ENCODE measurements around the gene NOL9.

NOL9 gene

GRCh38 chr1:6593810-6594209 lies 39.5 kb upstream of the NOL9 start:
- Histone ChIP-seq H3K27me3 (ENCODE audit: insufficient read depth, poor library complexity, severe bottlenecking) (no peaks in the 10 kb centered on the region), H3K4me3 (replicated peaks; ENCODE audit: insufficient read depth, low read length) (no peak overlapping the region), H3K27ac (replicated peaks) (no peak overlapping the region)
- TF ChIP-seq CTCF (IDR thresholded peaks at IDR 0.05; ENCODE audit: insufficient read depth, low read length): no peak
- TF ChIP-seq REST (IDR thresholded peaks at IDR 0.05; ENCODE audit: insufficient replicate concordance, low read depth): no peak
- TF ChIP-seq POLR2AphosphoS5 (IDR thresholded peaks at IDR 0.05; ENCODE audit: low read depth): no peak
- TF ChIP-seq GABPA (IDR thresholded peaks at IDR 0.05; ENCODE audit: low read depth): no peak
- no peak for TF ChIP-seq SPI1 (IDR thresholded peaks at IDR 0.05; ENCODE audit: borderline replicate concordance, low read depth)
- DNase-seq (ENCODE audit: low read depth in 1 of 2, low spot score in 1 of 2): no peak

- H3K4me3 ChIP-seq (replicated peaks; ENCODE audit: insufficient read depth, low read length): no peak overlapping the region
- TF ChIP-seq GABPA (IDR thresholded peaks at IDR 0.05; ENCODE audit: low read depth): no peak
- no peak for TF ChIP-seq POLR2AphosphoS5 (IDR thresholded peaks at IDR 0.05; ENCODE audit: low read depth)
- TF ChIP-seq CTCF (IDR thresholded peaks at IDR 0.05; ENCODE audit: insufficient read depth, low read length): no peak
- TF ChIP-seq SPI1 (IDR thresholded peaks at IDR 0.05; ENCODE audit: borderline replicate concordance, low read depth): no peak
- no peak for TF ChIP-seq REST (IDR thresholded peaks at IDR 0.05; ENCODE audit: insufficient replicate concordance, low read depth)
- H3K27me3 ChIP-seq (ENCODE audit: insufficient read depth, poor library complexity, severe bottlenecking): no peaks in the 10 kb centered on the region
- no peak overlapping the region for H3K27ac ChIP-seq (replicated peaks)
- no peak for DNase-seq (ENCODE audit: low read depth in 1 of 2, low spot score in 1 of 2)
These were observed 38.7 kb upstream of the NOL9 start for GRCh38 chr1:6592865-6593593.

GRCh38 chr1:6592441-6592840 lies 38.1 kb upstream of the NOL9 start:
- peak in 1 of 2 experiments; percentile 56 for DNase-seq (ENCODE audit: low read depth in 1 of 2, low spot score in 1 of 2)
- no peak overlapping the region for H3K4me3 ChIP-seq (replicated peaks; ENCODE audit: insufficient read depth, low read length)
- no peaks in the 10 kb centered on the region for H3K27me3 ChIP-seq (ENCODE audit: insufficient read depth, poor library complexity, severe bottlenecking)
- H3K27ac ChIP-seq (replicated peaks): no peak overlapping the region
- no peak for TF ChIP-seq SPI1 (IDR thresholded peaks at IDR 0.05; ENCODE audit: borderline replicate concordance, low read depth)
- no peak; the same call in 1 of the 2 replicates for TF ChIP-seq POLR2AphosphoS5 (IDR thresholded peaks at IDR 0.05; ENCODE audit: low read depth)
- no peak for TF ChIP-seq CTCF (IDR thresholded peaks at IDR 0.05; ENCODE audit: insufficient read depth, low read length)
- TF ChIP-seq GABPA (IDR thresholded peaks at IDR 0.05; ENCODE audit: low read depth): no peak
- no peak for TF ChIP-seq REST (IDR thresholded peaks at IDR 0.05; ENCODE audit: insufficient replicate concordance, low read depth)
